HL-60 (cell line): ENCODE measurements around the gene DYNC1I2.

Experiments
- GABPA ChIP-seq: IDR thresholded peaks from 2 replicates; pipeline ENCODE4 v1.6.1; 2012; ENCODE audit warnings: low read depth
- POLR2AphosphoS5 ChIP-seq: IDR thresholded peaks from 2 replicates; pipeline ENCODE4 v1.6.1; 2012; ENCODE audit warnings: low read depth
- SPI1 ChIP-seq: IDR thresholded peaks from 2 replicates; pipeline ENCODE4 v1.6.1; 2012; ENCODE audit warnings: low read depth, mild to moderate bottlenecking, borderline replicate concordance
- TF ChIP-seq, protein P1 (sequence below): IDR thresholded peaks from one replicate; pipeline ENCODE4 v1.5.1; 2011; ENCODE audit warnings: low read length, control low read depth, inconsistent platforms; ENCODE audit not compliant: insufficient read depth
- TF ChIP-seq, protein P2 (sequence below): IDR thresholded peaks from 2 replicates; pipeline ENCODE4 v1.6.1; 2012; ENCODE audit warnings: low read depth; ENCODE audit not compliant: insufficient replicate concordance

DNA sequence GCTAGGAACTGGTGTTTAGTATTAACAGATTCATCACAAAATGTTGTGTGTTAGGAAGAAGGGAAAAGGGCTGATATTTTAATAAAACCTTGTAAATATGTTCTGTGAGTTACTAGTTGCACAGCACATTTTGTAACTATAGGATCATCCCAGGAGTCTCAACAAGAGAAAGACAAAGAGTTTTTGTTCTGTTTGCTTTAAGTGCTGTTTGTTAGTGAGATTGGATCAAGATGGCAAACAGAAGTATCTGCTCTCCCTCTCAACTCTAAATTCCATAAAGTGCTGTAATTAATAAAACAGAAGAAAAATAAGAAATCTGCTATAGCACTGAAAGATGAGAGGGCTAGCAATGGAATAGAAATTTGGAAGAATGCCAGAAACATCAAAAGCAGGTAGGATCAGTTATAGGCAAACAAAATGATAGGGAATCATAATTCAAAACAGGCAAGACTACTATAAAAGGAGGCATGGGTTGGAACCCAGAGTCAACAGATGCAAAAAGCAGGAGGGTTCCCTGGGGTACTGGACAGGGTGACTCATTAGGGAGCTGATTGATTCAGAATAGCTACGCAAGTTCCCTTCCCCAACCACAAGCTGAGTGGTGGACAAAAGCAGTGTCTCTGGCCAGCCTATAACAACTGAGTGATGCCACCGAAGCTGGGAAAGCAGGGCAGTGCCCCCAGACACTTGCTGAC, 75.8 kb downstream of the DYNC1I2 start:
- TF ChIP-seq, protein P1, sequence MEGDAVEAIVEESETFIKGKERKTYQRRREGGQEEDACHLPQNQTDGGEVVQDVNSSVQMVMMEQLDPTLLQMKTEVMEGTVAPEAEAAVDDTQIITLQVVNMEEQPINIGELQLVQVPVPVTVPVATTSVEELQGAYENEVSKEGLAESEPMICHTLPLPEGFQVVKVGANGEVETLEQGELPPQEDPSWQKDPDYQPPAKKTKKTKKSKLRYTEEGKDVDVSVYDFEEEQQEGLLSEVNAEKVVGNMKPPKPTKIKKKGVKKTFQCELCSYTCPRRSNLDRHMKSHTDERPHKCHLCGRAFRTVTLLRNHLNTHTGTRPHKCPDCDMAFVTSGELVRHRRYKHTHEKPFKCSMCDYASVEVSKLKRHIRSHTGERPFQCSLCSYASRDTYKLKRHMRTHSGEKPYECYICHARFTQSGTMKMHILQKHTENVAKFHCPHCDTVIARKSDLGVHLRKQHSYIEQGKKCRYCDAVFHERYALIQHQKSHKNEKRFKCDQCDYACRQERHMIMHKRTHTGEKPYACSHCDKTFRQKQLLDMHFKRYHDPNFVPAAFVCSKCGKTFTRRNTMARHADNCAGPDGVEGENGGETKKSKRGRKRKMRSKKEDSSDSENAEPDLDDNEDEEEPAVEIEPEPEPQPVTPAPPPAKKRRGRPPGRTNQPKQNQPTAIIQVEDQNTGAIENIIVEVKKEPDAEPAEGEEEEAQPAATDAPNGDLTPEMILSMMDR = no peak
- TF ChIP-seq GABPA = no peak
- TF ChIP-seq, protein P2, sequence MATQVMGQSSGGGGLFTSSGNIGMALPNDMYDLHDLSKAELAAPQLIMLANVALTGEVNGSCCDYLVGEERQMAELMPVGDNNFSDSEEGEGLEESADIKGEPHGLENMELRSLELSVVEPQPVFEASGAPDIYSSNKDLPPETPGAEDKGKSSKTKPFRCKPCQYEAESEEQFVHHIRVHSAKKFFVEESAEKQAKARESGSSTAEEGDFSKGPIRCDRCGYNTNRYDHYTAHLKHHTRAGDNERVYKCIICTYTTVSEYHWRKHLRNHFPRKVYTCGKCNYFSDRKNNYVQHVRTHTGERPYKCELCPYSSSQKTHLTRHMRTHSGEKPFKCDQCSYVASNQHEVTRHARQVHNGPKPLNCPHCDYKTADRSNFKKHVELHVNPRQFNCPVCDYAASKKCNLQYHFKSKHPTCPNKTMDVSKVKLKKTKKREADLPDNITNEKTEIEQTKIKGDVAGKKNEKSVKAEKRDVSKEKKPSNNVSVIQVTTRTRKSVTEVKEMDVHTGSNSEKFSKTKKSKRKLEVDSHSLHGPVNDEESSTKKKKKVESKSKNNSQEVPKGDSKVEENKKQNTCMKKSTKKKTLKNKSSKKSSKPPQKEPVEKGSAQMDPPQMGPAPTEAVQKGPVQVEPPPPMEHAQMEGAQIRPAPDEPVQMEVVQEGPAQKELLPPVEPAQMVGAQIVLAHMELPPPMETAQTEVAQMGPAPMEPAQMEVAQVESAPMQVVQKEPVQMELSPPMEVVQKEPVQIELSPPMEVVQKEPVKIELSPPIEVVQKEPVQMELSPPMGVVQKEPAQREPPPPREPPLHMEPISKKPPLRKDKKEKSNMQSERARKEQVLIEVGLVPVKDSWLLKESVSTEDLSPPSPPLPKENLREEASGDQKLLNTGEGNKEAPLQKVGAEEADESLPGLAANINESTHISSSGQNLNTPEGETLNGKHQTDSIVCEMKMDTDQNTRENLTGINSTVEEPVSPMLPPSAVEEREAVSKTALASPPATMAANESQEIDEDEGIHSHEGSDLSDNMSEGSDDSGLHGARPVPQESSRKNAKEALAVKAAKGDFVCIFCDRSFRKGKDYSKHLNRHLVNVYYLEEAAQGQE = no peak
- TF ChIP-seq POLR2AphosphoS5 = no peak
- no peak for TF ChIP-seq SPI1
